Renal cortex interstitium (tissue), 11 donors: ENCODE measurements around the gene SYVN1. TPM values are rescaled to one million over a fixed set of nuclear protein-coding genes. Genes with fewer than 3 reads are reported as not detected.

Experiments used
- DNase-seq, 11 donors: peaks; one replicate each; pipeline ENCODE4 v3.0.0-alpha.2; 2013; ENCODE audit warnings: low read depth in 9 of 11, low spot score in 4 of 11; ENCODE audit errors: extremely low read depth in 1 of 11
- polyA plus RNA-seq, 3 donors: library from polyadenylated mRNA; unstranded; fragments of 120-200 nt; gene quantifications; one replicate each; pipeline ENCODE4 v1.2.1, GENCODE V29; 2013; ENCODE audit not compliant: insufficient read length in 3 of 3

Gene SYVN1
- polyA plus RNA-seq, 3 donors, result 47.9 to 53.6 (median 52.1) TPM

DNA sequence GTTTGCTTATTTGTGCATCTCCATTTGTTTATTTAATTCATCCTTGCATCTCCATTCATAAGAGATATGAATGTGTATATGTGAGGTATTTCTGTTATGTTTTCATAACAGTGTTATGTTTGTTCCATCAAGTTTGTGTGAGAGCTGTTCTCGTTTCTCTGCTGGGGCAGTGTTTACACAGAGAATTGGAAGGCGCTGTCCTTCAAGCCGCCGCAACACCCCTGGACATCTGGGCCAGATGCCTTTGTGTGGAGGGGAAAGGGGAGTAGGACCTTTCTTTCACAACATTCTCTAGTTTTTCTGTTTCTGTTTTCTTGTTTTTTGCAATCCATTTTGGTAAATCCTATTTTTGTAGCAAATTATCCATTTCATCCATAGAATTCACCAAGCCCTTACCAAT is 29.7 kb downstream of the SYVN1 start:
- no peak for DNase-seq

DNA sequence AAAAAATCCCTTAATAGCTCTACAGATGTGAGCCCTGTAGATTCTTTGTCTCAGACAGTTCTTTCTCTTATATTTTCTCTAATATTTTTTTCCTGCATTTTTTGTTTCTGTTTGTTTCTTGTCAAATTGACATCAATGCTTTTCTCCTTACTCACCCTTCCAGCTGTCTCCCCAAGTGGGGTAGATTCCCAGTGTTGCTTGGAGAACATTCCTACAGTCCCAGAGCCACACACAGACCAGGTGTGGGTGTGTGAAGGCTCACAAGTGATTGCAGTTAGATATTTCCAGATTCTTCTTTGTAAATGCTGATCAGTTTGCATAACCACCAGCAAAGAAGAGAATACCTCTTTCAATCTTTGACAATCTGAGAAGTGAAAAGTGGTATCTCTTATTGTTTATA is 30.8 kb downstream of the SYVN1 start:
- DNase-seq, result no peak

DNA sequence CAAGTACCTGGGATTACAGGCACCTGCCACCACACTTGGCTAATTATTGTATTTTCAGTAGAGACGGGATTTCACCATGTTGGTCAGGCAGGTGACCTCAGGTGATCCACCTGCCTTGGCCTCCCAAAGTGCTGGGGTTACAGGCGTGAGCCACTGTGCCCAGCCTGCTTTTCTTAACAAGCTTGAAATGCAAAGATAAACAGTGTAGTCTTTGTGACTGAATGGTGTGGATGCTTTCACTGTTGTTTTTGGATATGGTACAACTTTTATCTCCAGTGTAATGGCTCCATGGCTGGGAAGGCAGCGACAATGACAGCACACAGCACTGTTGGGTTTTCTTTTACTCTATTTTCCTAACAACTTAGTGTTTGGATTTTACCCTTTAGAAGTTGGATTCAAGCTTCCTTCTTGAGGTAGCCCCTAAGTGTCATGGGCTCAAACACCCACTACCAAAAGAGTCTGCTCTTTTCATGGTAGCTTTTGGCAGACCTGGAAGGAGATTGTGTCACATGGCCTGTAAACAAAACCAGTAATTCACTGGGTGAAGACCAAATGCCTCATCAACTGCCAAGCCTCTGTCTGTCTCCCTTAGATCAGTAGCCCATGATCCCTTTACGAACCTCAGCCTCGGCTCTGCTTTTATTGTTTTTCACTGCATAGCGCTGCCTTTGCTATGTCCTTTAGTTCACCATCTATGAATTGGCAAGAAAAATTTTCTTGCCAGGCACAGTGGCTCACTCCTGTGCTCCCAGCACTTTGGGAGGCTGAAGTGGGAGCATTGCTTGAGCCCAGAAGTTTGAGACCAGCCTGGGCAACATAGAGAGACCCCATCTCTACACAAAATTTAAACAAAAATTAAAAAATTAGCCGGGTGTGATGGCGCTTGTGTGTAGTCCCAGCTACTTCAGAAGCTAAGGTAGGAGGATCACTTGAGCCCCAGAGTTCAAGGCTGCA is 31.9 kb downstream of the SYVN1 start:
- no peak for DNase-seq

DNA sequence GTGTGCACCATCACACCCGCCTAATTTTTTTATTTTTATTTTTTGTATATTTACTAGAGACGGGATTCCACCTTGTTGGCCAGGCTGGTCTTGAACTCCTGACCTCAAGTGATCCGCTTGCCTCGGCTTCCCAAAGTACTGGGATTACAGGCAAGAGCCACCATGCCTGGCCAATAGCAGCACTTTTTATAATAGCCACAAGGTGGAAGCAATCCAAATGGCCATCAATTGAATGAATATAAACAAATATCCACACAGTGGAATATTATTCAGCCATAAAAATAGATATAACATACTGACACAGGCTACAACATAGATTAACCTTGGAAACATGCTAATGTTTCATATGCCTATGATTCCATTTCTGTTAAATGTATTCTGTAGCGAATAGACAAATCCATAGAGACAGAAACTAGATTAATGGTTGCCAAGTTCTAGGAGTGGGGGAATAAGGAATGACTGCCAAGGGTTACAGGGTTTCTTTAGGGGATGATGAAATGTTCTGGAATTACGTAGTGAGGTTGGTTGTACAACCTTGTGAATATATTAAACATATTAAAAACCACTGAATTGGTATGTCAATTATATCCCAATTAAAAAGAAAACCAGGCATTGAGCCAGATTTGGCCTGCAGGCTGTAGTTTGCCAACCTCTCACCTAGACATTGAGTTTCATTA is 33.5 kb downstream of the SYVN1 start:
- DNase-seq, result no peak

DNA sequence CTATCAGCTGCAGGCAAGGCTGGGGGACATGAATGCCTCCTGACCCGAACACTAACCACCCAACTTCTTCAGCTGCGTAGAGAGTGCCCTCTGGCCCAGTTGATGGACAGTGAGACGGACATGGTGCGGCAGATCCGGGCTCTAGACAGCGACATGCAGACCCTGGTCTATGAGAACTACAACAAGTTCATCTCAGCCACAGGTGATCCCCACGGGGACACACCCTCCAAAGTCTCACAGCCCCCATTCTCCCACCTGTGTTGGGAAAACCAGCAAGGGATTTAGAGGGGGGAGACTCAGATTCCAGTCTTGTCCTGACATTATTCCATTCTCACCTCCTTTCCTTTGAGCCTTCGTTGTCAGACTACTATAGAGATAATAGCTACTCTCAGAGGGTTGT is 37.4 kb downstream of the SYVN1 start:
- DNase-seq, result no peak

DNA sequence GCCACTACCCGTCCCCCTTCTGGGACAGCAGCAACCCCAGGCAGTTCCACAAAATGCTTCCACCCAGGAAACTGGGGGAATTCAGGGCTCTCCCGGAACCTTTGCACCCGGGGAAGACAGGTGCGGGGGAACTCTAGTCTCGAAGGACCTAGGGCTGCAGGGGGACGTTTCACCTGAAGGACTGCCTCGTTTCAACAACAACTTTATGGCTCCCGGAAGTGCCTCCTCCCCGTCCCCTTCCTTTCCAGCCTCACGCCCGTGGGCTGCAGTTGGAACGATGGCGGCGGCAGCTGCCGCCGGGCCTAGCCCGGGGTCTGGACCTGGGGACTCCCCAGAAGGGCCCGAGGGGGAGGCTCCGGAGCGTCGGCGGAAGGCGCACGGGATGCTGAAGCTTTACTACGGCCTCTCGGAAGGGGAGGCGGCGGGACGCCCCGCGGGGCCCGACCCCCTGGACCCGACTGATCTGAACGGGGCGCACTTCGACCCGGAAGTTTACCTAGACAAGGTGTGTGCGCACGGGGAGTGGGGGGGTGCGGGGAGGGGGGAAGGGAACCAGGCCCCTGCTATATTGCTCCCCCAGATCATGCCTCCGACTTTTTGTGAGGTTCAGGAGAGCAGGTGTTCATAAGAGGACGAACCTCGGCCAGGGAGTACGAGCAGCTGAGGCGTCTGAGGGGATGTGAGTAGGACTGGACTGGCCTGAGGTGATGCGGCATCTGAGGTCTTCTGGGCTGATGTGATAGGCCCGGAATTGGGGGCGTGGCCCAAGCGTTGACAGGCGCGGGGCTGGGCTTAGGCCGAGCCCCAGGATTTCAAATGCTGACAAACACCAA is 38.1 kb downstream of the SYVN1 start, which contains the start of gene VPS51:
VPS51 (plus strand) TSS at position 241 of the 833 bp plus-strand sequence; CDS start at position 278, 37 bp downstream.
- DNase-seq, result peak in 10 of 11 donors; percentile 80 to 91 (median 84)

DNA sequence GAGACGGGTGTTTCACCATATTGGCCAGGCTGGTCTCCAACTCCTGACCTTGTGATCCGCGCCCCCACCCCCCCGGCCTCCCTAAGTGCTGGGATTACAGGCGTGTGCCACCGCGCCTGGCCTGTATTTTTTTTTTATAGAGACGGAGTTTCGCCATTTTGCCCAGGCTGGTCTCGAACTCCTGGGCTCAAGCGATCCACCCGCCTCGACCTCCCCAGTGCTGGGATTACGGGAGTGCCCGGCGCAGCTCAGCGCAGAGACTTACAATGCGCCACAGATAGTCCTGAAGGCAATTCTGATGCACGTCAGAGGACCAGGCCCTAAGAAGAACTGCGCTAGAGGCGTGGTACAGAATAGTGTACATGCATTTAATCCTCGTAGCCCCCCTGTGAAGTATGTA is 38.9 kb downstream of the SYVN1 start:
- DNase-seq, result no peak

DNA sequence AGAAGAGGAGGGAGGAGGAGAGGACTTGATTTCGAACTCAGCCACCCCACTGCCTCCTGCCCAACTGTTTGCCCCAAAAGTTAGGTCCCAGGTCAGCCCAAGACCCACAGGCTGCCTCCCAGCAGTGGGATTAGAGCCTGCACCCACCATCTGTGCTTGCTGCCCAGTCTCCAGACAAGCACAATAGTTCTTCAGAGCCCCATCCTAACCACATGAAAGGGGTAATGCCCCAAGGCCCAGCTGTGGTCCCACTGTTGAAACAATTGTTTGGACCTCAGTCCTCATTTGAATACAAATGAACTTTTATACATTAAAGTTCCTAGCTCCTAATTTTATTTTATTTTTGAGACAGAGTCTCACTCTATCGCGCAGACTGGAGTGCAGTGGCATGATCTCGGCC is 43.7 kb downstream of the SYVN1 start:
- DNase-seq, result no peak

DNA sequence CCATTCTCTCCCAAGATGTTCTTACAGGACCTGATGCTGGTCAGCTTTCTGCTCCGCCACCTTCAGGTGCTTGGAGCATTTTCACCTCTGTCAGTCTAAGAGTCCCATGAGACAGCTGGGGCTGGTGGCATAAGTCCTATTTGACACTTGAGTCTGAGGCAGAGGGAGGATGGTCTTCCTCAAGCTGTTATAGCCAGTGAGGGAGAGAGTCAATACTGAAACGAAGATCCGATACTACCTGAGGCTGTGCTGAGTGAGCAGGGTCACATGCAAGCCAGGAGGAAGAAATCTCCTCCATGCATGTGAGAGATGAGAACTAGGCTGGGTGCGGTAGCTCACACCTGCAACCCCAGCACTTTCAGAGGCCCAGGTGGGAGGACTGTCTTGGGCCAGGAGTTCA is 44.7 kb downstream of the SYVN1 start:
- no peak for DNase-seq

DNA sequence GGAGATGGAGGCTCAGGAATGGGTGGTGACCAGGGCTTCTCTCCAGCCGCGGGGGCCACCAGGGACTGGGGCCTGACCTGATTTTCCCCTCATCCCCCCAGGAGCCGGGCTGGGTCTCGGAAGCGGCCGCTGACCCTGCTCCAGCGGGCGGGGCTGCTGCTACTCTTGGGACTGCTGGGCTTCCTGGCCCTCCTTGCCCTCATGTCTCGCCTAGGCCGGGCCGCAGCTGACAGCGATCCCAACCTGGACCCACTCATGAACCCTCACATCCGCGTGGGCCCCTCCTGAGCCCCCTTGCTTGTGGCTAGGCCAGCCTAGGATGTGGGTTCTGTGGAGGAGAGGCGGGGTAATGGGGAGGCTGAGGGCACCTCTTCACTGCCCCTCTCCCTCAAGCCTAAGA is 46.5 kb downstream of the SYVN1 start:
- no peak for DNase-seq

DNA sequence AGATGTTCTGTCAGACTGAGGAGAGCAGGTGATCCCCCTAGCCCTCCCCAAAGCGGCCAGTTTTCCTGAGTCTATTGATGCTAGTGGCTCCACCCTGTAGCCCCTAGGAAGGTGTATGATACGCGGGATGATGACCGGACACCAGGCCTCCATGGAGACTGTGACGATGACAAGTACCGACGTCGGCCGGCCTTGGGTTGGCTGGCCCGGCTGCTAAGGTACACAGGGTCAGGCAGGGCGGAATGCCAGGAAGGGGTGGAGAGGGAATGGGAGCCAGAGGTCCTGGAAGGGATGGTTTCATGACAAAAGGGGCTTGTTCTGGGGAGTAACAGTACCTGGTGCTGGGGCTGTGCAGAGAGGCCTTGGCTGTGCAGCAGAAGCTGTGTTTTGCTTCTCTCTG is 47.1 kb downstream of the SYVN1 start:
- DNase-seq, result no peak

DNA sequence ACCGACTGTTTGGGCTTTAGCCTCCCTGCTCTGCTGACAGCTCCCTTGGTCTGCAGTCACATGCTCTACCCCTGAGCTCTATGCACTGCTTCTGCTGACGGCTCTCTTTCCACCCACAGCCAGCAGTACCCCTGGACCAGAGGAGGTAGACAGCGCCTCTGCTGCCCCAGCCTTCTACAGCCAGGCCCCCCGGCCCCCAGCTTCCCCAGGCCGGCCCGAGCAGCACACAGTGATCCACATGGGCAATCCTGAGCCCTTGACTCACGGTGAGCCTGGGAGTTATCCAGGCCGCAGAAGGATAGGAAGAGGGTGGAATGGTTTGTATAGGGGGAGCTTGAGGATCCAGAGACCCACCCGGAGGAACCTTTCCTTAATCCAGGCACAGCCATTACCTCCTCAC is 47.5 kb downstream of the SYVN1 start:
- DNase-seq, result no peak

DNA sequence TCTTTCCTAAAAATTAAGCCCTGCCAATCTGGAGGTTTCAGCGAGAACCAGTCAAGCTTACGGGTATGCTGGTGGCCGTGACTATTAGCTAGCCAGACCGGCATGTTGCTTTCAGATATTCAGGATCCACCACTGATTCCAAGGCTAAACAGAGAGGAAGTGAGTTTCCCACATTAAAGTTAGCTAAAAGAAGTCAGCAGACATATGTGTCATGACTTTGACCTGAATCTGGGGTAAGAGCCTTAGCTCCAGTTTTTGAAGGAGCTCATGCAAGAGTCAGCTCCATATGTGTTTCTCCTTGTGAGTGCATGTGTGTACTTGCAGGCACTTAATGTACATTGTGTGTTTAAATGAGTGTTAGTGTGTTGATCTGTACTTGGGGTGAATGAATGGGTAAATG is 48.9 kb downstream of the SYVN1 start:
- no peak for DNase-seq

DNA sequence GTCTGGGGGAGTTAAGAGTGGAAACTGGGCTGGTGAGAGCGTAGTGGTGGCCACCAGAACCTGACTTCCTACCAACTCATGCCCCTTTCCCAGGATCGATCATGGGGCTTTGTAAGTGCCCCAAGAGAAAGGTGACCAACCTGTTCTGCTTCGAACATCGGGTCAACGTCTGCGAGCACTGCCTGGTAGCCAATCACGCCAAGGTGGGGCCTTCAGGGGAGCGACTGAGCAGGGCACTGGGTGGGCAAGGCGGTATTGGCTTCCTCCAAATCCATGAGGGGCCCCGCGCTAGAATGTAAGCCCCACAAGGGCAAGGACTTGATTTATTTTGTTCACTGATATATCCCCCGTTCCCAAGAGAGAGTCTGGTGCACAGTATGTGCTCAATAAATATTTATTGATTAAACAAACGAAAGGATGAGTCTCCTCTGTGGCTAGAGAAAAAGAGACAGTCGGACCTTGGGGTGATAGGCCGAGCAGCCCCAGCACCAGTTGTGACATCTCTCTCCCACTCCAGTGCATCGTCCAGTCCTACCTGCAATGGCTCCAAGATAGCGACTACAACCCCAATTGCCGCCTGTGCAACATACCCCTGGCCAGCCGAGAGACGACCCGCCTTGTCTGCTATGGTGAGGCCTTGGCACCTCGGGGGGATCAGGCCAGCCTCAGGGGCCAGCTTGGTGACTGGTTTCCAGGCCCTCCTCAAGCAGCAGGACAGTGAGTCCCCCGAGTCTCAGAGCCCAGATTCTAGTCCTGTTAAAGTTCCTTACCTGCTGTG is 49.5 kb downstream of the SYVN1 start:
- no peak for DNase-seq

DNA sequence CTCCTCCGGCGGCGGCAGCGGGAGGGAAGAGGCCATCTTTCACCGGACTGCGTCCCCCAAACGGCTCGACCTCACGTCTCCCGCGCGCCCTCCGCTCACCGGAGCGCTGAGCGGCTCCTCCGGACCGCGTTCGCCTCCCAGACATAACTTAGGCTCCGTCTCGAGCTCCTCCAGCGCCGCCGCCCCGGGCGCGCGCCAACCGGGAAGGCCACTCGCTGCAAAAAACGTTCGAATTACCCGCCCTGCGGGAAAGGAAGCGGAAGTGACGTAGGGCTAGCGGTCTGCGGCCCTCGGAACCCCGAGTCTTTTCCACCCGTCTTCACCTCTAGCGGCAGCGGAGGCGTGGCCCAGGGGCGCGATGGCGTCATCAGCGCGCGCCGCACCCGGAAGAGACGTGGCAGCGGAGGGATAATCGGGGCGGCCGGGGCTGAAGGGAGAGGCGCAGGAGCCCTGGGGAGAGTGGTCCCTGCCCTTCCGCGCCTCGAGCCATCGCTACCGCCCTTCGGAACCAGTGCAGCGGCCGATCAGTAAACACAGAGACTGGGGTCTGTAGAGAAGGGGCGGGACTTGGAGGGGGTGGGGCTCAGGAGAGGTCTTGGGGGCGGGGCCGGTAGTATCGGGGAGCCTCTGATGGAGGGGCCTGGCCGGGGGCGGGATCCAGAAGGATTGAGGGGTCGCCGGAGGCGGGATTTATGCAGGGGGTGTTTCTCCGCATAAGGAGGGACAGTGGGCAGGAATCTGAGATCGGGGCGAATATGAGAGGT is 50.3 kb downstream of the SYVN1 start, which contains the start of the genes CDCA5 and ZFPL1:
CDCA5 (minus strand) TSS at position 207 of the 764 bp plus-strand sequence; CDS start at position 145, 62 bp downstream.
ZFPL1 (plus strand) TSS at position 389 of the 764 bp plus-strand sequence. CDS start 477 bp downstream, outside the sequence.
- DNase-seq, result peak; percentile 86 to 95 (median 92)

DNA sequence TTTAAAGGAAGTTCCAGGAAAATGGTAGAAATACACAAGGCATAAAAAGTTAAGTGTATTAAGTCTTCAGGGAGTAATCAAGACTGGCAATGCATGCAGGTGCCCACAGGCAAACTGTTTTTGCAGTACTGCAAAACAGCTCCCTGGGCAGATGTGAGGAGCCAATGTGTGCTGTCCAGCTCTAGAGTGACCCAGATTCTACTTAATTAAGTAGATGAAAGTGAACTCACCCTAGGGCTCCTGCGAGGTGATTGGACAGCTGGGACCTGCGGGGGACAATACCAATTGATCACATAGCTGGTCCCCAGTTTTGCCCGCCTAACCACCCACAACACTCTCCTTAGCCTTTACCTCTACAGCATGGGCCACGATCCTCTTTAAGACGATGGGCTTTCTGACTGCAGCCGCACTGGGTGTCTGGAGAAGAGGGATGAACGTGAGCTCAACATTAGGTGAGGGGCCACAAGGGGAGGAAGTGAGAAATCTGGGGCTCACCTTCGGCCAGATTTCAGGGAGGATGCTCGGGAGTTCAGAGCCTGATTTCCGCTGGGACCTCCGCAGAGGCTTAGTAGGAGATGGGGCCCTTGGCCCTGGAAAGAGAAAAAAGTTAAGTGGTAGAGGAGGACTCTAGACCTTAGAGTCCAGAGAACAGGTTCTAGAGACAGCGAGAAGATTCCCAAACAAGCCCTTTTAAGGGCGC is 51.0 kb downstream of the SYVN1 start:
- no peak for DNase-seq

DNA sequence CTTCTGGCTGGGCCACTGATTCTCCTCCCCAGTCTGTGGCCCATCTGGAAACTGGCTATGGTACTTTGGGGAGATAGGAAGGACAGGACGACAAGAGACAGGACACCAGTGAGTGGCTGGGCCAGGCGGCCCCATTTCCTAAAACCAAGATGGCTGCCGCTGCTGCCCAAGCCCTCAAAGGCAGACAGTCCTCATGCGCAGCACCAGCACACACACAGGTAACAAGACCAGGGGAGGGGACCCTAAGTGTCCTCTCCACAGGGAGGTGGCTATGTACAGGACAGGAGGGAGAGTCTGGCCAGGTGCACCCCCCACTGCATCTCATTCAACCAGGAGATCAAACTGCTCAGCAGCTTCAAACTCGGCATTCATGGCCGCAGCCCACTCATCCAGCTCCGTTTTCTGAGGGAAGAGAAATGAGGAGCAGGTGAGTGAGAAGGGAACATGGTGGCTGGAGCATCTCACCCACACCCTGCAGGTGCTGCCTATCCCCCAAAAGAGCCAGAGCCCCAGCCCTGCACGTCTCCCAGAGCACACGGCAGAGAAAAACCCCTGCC is 55.5 kb downstream of the SYVN1 start:
- DNase-seq, result no peak
